ENCODE data around the gene PARN. TPM values are rescaled to one million over a fixed set of nuclear protein-coding genes. Genes with fewer than 3 reads are reported as not detected.
"Not testable (repeated sequence)": the region's sequence is repeated elsewhere in the genome, so short reads cannot be mapped to it uniquely, and the experiment has no call there.

The PARN gene
- polyA plus RNA-seq, 1 donor from 2014 or later = 53.5 TPM

- H3K27me3 Mint-ChIP-seq = no peaks in the 10 kb centered on the region
- H3K9me3 Mint-ChIP-seq = no peaks in the 10 kb centered on the region
- peaks cover 0 to 5% (median 4%) of the 10 kb centered on the region in 3 donors for H3K4me1 Mint-ChIP-seq
- H3K36me3 Mint-ChIP-seq = peaks cover 15% of the 10 kb centered on the region
- no peak overlapping the region for H3K4me3 Mint-ChIP-seq
- H3K27ac Mint-ChIP-seq = no peak overlapping the region
Measured at GRCh38 chr16:14572535-14572934, 57.5 kb downstream of the PARN start.

- Mint-ChIP-seq H3K27me3 (no peaks in the 10 kb centered on the region), H3K9me3 (no peaks in the 10 kb centered on the region), H3K36me3 (peaks cover 6% of the 10 kb centered on the region), H3K27ac (no peak overlapping the region), H3K4me1 (peaks cover 4 to 11% (median 5%) of the 10 kb centered on the region in 3 donors), H3K4me3 (no peak overlapping the region)
Measured at GRCh38 chr16:14569213-14569612, 60.8 kb downstream of the PARN start.

- H3K27ac Mint-ChIP-seq = no peak overlapping the region
- H3K27me3 Mint-ChIP-seq = no peaks in the 10 kb centered on the region
- H3K36me3 Mint-ChIP-seq = peaks cover 4% of the 10 kb centered on the region
- H3K4me1 Mint-ChIP-seq = peaks cover 2 to 11% (median 5%) of the 10 kb centered on the region in 3 donors
- H3K9me3 Mint-ChIP-seq = no peaks in the 10 kb centered on the region
- H3K4me3 Mint-ChIP-seq = no peak overlapping the region
Measured at GRCh38 chr16:14566599-14566998, 63.5 kb downstream of the PARN start.

GRCh38 chr16:14565688-14566025 is 64.4 kb downstream of the PARN start:
- no peak overlapping the region for H3K27ac Mint-ChIP-seq
- H3K27me3 Mint-ChIP-seq = no peaks in the 10 kb centered on the region
- H3K36me3 Mint-ChIP-seq = peaks cover 4% of the 10 kb centered on the region
- H3K4me1 Mint-ChIP-seq = peaks cover 2 to 11% (median 5%) of the 10 kb centered on the region in 3 donors
- H3K9me3 Mint-ChIP-seq = no peaks in the 10 kb centered on the region
- no peak overlapping the region for H3K4me3 Mint-ChIP-seq

GRCh38 chr16:14564861-14565687 is 65.0 kb downstream of the PARN start:
- H3K9me3 Mint-ChIP-seq = no peaks in the 10 kb centered on the region
- H3K4me1 Mint-ChIP-seq = peaks cover 2 to 11% (median 5%) of the 10 kb centered on the region in 3 donors
- no peaks in the 10 kb centered on the region for H3K27me3 Mint-ChIP-seq
- H3K4me3 Mint-ChIP-seq = peak overlapping the region in 1 of 4 donors; percentile 55
- H3K27ac Mint-ChIP-seq = no peak overlapping the region
- H3K36me3 Mint-ChIP-seq = peaks cover 5% of the 10 kb centered on the region

- Mint-ChIP-seq H3K4me3 (peak overlapping the region in 2 of 4 donors; percentile 24 to 55), H3K9me3 (no peaks in the 10 kb centered on the region), H3K27me3 (no peaks in the 10 kb centered on the region), H3K27ac (no peak overlapping the region), H3K4me1 (peaks cover 2 to 9% (median 8%) of the 10 kb centered on the region in 3 donors), H3K36me3 (peaks cover 5% of the 10 kb centered on the region)
Measured at GRCh38 chr16:14564323-14564722, 65.7 kb downstream of the PARN start.

GRCh38 chr16:14562691-14563491 is 67.2 kb downstream of the PARN start:
- Mint-ChIP-seq H3K4me3 (no peak overlapping the region), H3K27ac (no peak overlapping the region), H3K36me3 (peaks cover 5% of the 10 kb centered on the region), H3K4me1 (peaks cover 0 to 8% (median 7%) of the 10 kb centered on the region in 3 donors), H3K9me3 (no peaks in the 10 kb centered on the region), H3K27me3 (no peaks in the 10 kb centered on the region)

- Mint-ChIP-seq H3K27ac (no peak overlapping the region), H3K27me3 (no peaks in the 10 kb centered on the region), H3K36me3 (peaks cover 9% of the 10 kb centered on the region), H3K9me3 (no peaks in the 10 kb centered on the region), H3K4me1 (peaks cover 2 to 8% (median 7%) of the 10 kb centered on the region in 3 donors), H3K4me3 (no peak overlapping the region)
Measured at GRCh38 chr16:14560523-14560922, 69.5 kb downstream of the PARN start.

- Mint-ChIP-seq H3K4me3 (no peak overlapping the region), H3K4me1 (peaks cover 5 to 10% (median 8%) of the 10 kb centered on the region in 3 donors), H3K36me3 (peaks cover 9% of the 10 kb centered on the region), H3K27me3 (no peaks in the 10 kb centered on the region), H3K27ac (no peak overlapping the region), H3K9me3 (no peaks in the 10 kb centered on the region)
Measured at GRCh38 chr16:14559809-14560241, 70.2 kb downstream of the PARN start.

GRCh38 chr16:14553447-14553846 is 76.6 kb downstream of the PARN start:
- no peaks in the 10 kb centered on the region for H3K27me3 Mint-ChIP-seq
- no peak overlapping the region for H3K4me3 Mint-ChIP-seq
- no peaks in the 10 kb centered on the region for H3K9me3 Mint-ChIP-seq
- peaks cover 1 to 11% (median 10%) of the 10 kb centered on the region in 3 donors for H3K4me1 Mint-ChIP-seq
- H3K36me3 Mint-ChIP-seq = peaks cover 10% of the 10 kb centered on the region
- no peak overlapping the region for H3K27ac Mint-ChIP-seq

- Mint-ChIP-seq H3K4me3 (no peak overlapping the region), H3K36me3 (peaks cover 6% of the 10 kb centered on the region), H3K4me1 (peaks cover 0 to 4% (median 2%) of the 10 kb centered on the region in 3 donors), H3K9me3 (no peaks in the 10 kb centered on the region), H3K27ac (no peak overlapping the region), H3K27me3 (no peaks in the 10 kb centered on the region)
Measured at GRCh38 chr16:14549789-14550153, 80.3 kb downstream of the PARN start.

GRCh38 chr16:14548933-14549788 is 80.9 kb downstream of the PARN start:
- Mint-ChIP-seq H3K9me3 (no peaks in the 10 kb centered on the region), H3K4me1 (peaks cover 0 to 1% (median 0%) of the 10 kb centered on the region in 3 donors), H3K36me3 (peaks cover 6% of the 10 kb centered on the region), H3K4me3 (no peak overlapping the region), H3K27ac (peak overlapping the region in 1 of 3 donors; percentile 17), H3K27me3 (no peaks in the 10 kb centered on the region)

- H3K27ac Mint-ChIP-seq = no peak overlapping the region
Measured at GRCh38 chr16:14545346-14545884, 84.6 kb downstream of the PARN start.

GRCh38 chr16:14544846-14545245 is 85.2 kb downstream of the PARN start:
- not testable (repeated sequence) for H3K4me1 Mint-ChIP-seq, H3K27ac Mint-ChIP-seq, H3K4me3 Mint-ChIP-seq, H3K27me3 Mint-ChIP-seq, H3K9me3 Mint-ChIP-seq
- peaks cover 20% of the 10 kb centered on the region for H3K36me3 Mint-ChIP-seq

More at GRCh38 chr16:14545346-14545884, 84.6 kb downstream of the PARN start:
- H3K4me1 Mint-ChIP-seq = peaks cover 0 to 1% (median 0%) of the 10 kb centered on the region in 3 donors
- no peaks in the 10 kb centered on the region for H3K27me3 Mint-ChIP-seq
- H3K36me3 Mint-ChIP-seq = peaks cover 20% of the 10 kb centered on the region
- H3K9me3 Mint-ChIP-seq = peaks cover 0 to 4% (median 0%) of the 10 kb centered on the region in 3 donors
- no peak overlapping the region for H3K4me3 Mint-ChIP-seq

Data from IgD-negative memory B cell (primary cell).